Mesenchymal stem cell (in vitro differentiated cells and primary cell): ENCODE measurements around the gene MVK.

Experiments used
- DNase-seq: peaks from one replicate; pipeline ENCODE4 v3.0.0-alpha.2; 2013
- H2AFZ ChIP-seq: one replicate; pipeline ENCODE4 v1.6.1; 2013; ENCODE audit warnings: low read depth, mild to moderate bottlenecking, control low read depth, inconsistent platforms, low read length, moderate library complexity
- H2AK5ac ChIP-seq: 2 replicates; pipeline ENCODE4 v1.6.1; 2013; ENCODE audit warnings: low read length, moderate library complexity, mild to moderate bottlenecking, inconsistent platforms; ENCODE audit not compliant: severe bottlenecking
- H2BK120ac ChIP-seq: one replicate; pipeline ENCODE4 v1.6.1; 2013; ENCODE audit warnings: low read depth, mild to moderate bottlenecking, inconsistent platforms, low read length, moderate library complexity
- H2BK12ac ChIP-seq, 2 experiments: one replicate each; pipeline ENCODE4 v1.6.1; 2013; ENCODE audit warnings: inconsistent platforms in 2 of 2, low read length in 2 of 2, mild to moderate bottlenecking in 2 of 2, moderate library complexity in 2 of 2, control low read depth in 1 of 2
- H2BK15ac ChIP-seq: one replicate; pipeline ENCODE4 v1.6.1; 2013; ENCODE audit warnings: mild to moderate bottlenecking, low read depth, inconsistent platforms; ENCODE audit not compliant: poor library complexity, severe bottlenecking
- H2BK5ac ChIP-seq: 2 replicates; pipeline ENCODE4 v1.6.1; 2013; ENCODE audit warnings: low read depth, mild to moderate bottlenecking, low read length, control low read depth, inconsistent platforms; ENCODE audit not compliant: poor library complexity, severe bottlenecking
- H3K14ac ChIP-seq, 2 experiments: one replicate each; pipeline ENCODE4 v1.6.1; 2013; ENCODE audit warnings: inconsistent platforms in 2 of 2, low read length in 2 of 2, control low read depth in 1 of 2, mild to moderate bottlenecking in 1 of 2, moderate library complexity in 1 of 2
- H3K18ac ChIP-seq, 2 experiments: one replicate each; pipeline ENCODE4 v1.6.1; 2013; ENCODE audit warnings: inconsistent platforms in 2 of 2, low read length in 2 of 2, control low read depth in 1 of 2, low read depth in 1 of 2, mild to moderate bottlenecking in 1 of 2
- H3K23ac ChIP-seq, 2 experiments: one replicate each; pipeline ENCODE4 v1.6.1; 2013; ENCODE audit warnings: inconsistent platforms in 2 of 2, low read length in 2 of 2, mild to moderate bottlenecking in 2 of 2, moderate library complexity in 2 of 2, control low read depth in 1 of 2
- H3K27ac ChIP-seq: 2 replicates; pipeline ENCODE4 v1.5.1; 2013; ENCODE audit warnings: mild to moderate bottlenecking, moderate library complexity, low read length, control low read depth, inconsistent platforms; ENCODE audit not compliant: poor library complexity, severe bottlenecking
- H3K27me3 ChIP-seq, 2 experiments: 2 replicates each; pipeline versions ENCODE4 v1.6.1 to v1.7.0; 2013; ENCODE audit warnings: low read length in 2 of 2, mild to moderate bottlenecking in 2 of 2, moderate library complexity in 2 of 2, control low read depth in 1 of 2, inconsistent platforms in 1 of 2; ENCODE audit not compliant: control insufficient read depth in 1 of 2, insufficient read depth in 1 of 2
- H3K36me3 ChIP-seq, 2 experiments: 2 replicates each; pipeline versions ENCODE4 v1.6.1 to v1.7.0; 2013; ENCODE audit warnings: low read length in 2 of 2, control low read depth in 1 of 2, inconsistent platforms in 1 of 2, low read depth in 1 of 2, mild to moderate bottlenecking in 1 of 2; ENCODE audit not compliant: insufficient read depth in 2 of 2, control insufficient read depth in 1 of 2
- H3K4ac ChIP-seq, 2 experiments: one replicate each; pipeline ENCODE4 v1.6.1; 2013; ENCODE audit warnings: inconsistent platforms in 2 of 2, low read length in 2 of 2, mild to moderate bottlenecking in 2 of 2, moderate library complexity in 2 of 2, control low read depth in 1 of 2, low read depth in 1 of 2
- H3K4me1 ChIP-seq: 2 replicates; pipeline ENCODE4 v1.6.1; 2013; ENCODE audit warnings: low read depth, low read length, control low read depth; ENCODE audit not compliant: control insufficient read depth, insufficient read depth
- H3K4me2 ChIP-seq: 2 replicates; pipeline ENCODE4 v1.6.1; 2013; ENCODE audit warnings: low read length, mild to moderate bottlenecking, inconsistent platforms; ENCODE audit not compliant: poor library complexity, severe bottlenecking
- H3K4me3 ChIP-seq, 2 experiments: 2 replicates each; pipeline versions ENCODE4 v1.5.1 to v1.7.0; 2013; ENCODE audit warnings: low read length in 2 of 2, mild to moderate bottlenecking in 2 of 2, control low read depth in 1 of 2, low read depth in 1 of 2; ENCODE audit not compliant: insufficient read depth in 1 of 2
- H3K79me1 ChIP-seq: replicated peaks from 2 replicates; pipeline ENCODE4 v1.6.1; 2013; ENCODE audit warnings: mild to moderate bottlenecking, control low read depth, low read length, inconsistent platforms; ENCODE audit not compliant: poor library complexity, severe bottlenecking
- H3K9ac ChIP-seq: 2 replicates; pipeline ENCODE4 v1.7.0; 2013; ENCODE audit warnings: mild to moderate bottlenecking, low read length, moderate library complexity
- H3K9me3 ChIP-seq: 2 replicates; pipeline ENCODE4 v1.7.0; 2013; ENCODE audit warnings: mild to moderate bottlenecking, low read length; ENCODE audit not compliant: control insufficient read depth
- H4K8ac ChIP-seq: one replicate; pipeline ENCODE4 v1.6.1; 2013; ENCODE audit warnings: inconsistent platforms, mild to moderate bottlenecking, low read length, moderate library complexity
- H4K91ac ChIP-seq: one replicate; pipeline ENCODE4 v1.6.1; 2013; ENCODE audit warnings: mild to moderate bottlenecking, low read length, inconsistent platforms
- WGBS: methylation state at CpG from one replicate; pipeline ENCODE4 v1.1.7; 2013; ENCODE audit warnings: mixed read lengths; 5-methylcytosine and 5-hydroxymethylcytosine counted together

MVK gene

DNA sequence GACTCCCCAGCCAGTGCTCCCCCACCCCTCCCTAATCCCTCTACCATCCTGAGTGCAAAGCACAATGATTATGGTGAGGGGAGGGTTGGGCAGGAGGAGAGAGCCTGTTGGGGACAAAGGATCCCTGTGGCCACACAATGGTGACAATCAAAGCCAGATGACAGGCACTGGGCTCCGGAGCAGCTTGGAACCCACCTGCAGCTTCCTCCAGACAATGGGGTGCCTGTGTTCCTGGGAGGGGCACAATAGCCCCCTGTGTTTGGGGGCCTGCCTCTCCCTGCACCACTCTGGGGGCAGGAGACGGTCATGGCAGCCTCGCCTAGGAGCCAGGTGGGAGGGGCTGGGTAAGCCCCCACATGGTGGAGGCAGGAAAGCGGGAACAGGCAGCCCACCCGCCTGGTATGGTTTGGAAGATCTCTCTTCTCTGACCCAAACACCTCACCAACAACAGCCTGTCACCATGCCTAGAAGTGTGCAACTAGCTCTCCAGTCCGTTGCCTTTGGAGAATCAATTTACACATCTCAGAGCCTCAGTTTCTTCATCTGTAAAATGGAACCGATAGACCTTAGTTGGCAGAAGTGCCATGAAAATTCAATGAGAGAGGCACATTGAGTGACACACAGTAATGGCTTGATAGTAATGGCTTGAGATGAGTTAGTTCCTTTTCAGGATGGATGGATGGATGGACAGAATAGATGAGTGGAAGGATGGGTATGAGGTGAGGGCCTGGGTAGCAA, 53.0 kb downstream of the MVK start:
- Histone ChIP-seq H3K23ac (no peak overlapping the region), H3K4me3 (no peak overlapping the region), H2AK5ac (no peak overlapping the region), H3K79me1 (no peaks in the 10 kb centered on the region), H3K9me3 (no peaks in the 10 kb centered on the region), H4K8ac (no peak overlapping the region), H3K27me3 (peaks cover 25 to 76% of the 10 kb centered on the region in 2 experiments), H3K18ac (no peak overlapping the region), H3K27ac (no peak overlapping the region), H2AFZ (no peak overlapping the region), H2BK15ac (no peak overlapping the region), H3K9ac (no peak overlapping the region), H3K4me2 (no peak overlapping the region), H3K4ac (no peak overlapping the region), H2BK12ac (no peak overlapping the region), H2BK120ac (no peak overlapping the region), H4K91ac (no peak overlapping the region), H3K4me1 (peaks cover 2% of the 10 kb centered on the region), H3K36me3 (no peaks in the 10 kb centered on the region), H3K14ac (no peak overlapping the region), H2BK5ac (no peak overlapping the region)
- no peak for DNase-seq
- 82% methylated on average over 7 of the region's 7 CpGs for WGBS

DNA sequence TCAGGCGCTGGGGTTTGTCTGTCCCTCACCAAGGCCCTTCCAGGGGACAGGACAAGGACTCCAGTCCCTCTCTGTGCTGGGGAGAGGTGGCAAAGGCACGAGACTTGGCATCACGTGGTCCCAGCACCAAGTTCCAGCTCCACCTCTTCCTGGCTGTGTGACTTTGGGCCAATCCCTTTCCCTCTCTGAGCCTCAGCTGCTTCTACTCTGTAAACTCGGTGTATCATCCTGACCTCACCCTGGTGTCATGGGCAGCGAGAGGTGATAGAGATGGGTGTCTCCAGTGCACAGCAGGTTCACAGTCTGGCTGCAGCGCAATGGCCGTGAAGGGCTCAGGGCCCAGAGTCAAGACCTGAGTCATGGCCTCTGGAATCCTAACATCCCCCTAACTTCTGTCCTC, 54.0 kb downstream of the MVK start:
- Histone ChIP-seq H3K79me1 (no peaks in the 10 kb centered on the region), H3K4me1 (no peaks in the 10 kb centered on the region), H2AFZ (no peak overlapping the region), H3K27ac (no peak overlapping the region), H3K4ac (no peak overlapping the region), H4K91ac (no peak overlapping the region), H3K4me2 (no peak overlapping the region), H3K18ac (no peak overlapping the region), H3K14ac (no peak overlapping the region), H2BK12ac (no peak overlapping the region), H3K36me3 (no peaks in the 10 kb centered on the region), H3K9ac (no peak overlapping the region), H3K4me3 (no peak overlapping the region), H3K9me3 (no peaks in the 10 kb centered on the region), H2BK5ac (no peak overlapping the region), H4K8ac (no peak overlapping the region), H2BK15ac (no peak overlapping the region), H3K27me3 (peaks cover 18 to 80% of the 10 kb centered on the region in 2 experiments), H2BK120ac (no peak overlapping the region), H2AK5ac (no peak overlapping the region), H3K23ac (no peak overlapping the region)
- no peak for DNase-seq
- 74% methylated on average over 7 of the region's 7 CpGs for WGBS

DNA sequence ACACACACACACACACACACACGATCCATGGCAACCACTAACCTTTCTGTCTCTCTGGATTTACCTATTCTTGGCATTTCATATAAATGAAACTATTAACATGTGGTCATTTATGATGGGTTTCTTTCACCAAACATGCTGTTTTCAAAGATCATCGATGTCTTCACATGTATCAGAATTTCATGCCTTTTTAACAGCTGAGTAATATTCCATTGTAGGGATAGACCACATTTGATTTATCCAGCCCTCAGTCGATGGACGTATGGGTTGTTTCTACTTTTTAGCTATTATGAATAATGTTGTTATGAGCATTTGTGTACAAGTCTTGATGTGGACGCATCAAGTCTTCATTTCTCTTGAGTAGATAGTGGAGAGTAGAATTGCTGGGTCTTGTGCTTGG, 56.5 kb downstream of the MVK start:
- no peak overlapping the region for H4K91ac ChIP-seq
- H3K27me3 ChIP-seq, result peaks cover 18 to 77% of the 10 kb centered on the region in 2 experiments
- no peak overlapping the region for H3K23ac ChIP-seq
- no peak overlapping the region for H2AK5ac ChIP-seq
- H3K36me3 ChIP-seq, result no peaks in the 10 kb centered on the region
- H3K27ac ChIP-seq, result no peak overlapping the region
- H3K4ac ChIP-seq, result no peak overlapping the region
- no peaks in the 10 kb centered on the region for H3K4me1 ChIP-seq
- H2BK15ac ChIP-seq, result no peak overlapping the region
- H2BK5ac ChIP-seq, result no peak overlapping the region
- H3K14ac ChIP-seq, result no peak overlapping the region
- no peak overlapping the region for H3K18ac ChIP-seq
- H2AFZ ChIP-seq, result no peak overlapping the region
- 90% methylated on average over 4 of the region's 5 CpGs for WGBS
- H2BK120ac ChIP-seq, result no peak overlapping the region
- H3K4me2 ChIP-seq, result no peak overlapping the region
- DNase-seq, result no peak
- H4K8ac ChIP-seq, result no peak overlapping the region
- no peaks in the 10 kb centered on the region for H3K9me3 ChIP-seq
- H3K9ac ChIP-seq, result no peak overlapping the region
- no peak overlapping the region for H3K4me3 ChIP-seq
- H2BK12ac ChIP-seq, result no peak overlapping the region
- no peaks in the 10 kb centered on the region for H3K79me1 ChIP-seq

DNA sequence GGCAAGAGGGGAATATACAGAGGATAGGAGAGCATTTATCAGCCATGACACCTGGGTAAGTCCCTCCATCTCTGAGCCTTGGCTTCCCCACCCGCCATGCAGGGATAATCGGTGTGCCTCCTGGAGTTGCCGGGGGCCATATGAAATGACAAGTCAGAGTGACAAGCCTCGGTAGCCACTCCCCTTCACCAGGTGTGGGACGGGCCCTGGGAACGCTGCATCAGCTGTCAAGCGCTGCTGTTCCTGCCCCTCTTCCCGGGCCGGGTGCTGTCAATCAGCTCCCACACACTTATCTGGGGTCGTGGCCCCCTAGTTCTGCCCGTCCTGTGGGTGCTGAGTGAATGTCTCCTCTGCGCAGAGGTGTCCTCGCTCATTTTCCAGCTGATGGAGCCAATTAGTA, 57.2 kb downstream of the MVK start:
- no peaks in the 10 kb centered on the region for H3K9me3 ChIP-seq
- peaks cover 18 to 71% of the 10 kb centered on the region in 2 experiments for H3K27me3 ChIP-seq
- no peaks in the 10 kb centered on the region for H3K4me1 ChIP-seq
- no peak overlapping the region for H4K91ac ChIP-seq
- H2AFZ ChIP-seq, result no peak overlapping the region
- H2AK5ac ChIP-seq, result no peak overlapping the region
- H4K8ac ChIP-seq, result no peak overlapping the region
- H3K14ac ChIP-seq, result no peak overlapping the region
- H2BK5ac ChIP-seq, result no peak overlapping the region
- H2BK12ac ChIP-seq, result no peak overlapping the region
- H3K4me3 ChIP-seq, result no peak overlapping the region
- 58% methylated on average over 9 of the region's 13 CpGs for WGBS
- no peak overlapping the region for H3K4ac ChIP-seq
- H3K4me2 ChIP-seq, result no peak overlapping the region
- no peaks in the 10 kb centered on the region for H3K36me3 ChIP-seq
- H2BK120ac ChIP-seq, result no peak overlapping the region
- H3K79me1 ChIP-seq, result no peaks in the 10 kb centered on the region
- peak overlapping the region in 1 of 2 experiments; percentile 5 for H3K23ac ChIP-seq
- H3K27ac ChIP-seq, result no peak overlapping the region
- DNase-seq, result no peak
- no peak overlapping the region for H2BK15ac ChIP-seq
- no peak overlapping the region for H3K18ac ChIP-seq
- H3K9ac ChIP-seq, result no peak overlapping the region
